ENCODE results near the gene MCEE. TPM values are rescaled to one million over a fixed set of nuclear protein-coding genes. Genes with fewer than 3 reads are reported as not detected.

Gene MCEE
- polyA plus RNA-seq, 1 donor from 2014 or later: 25.9 TPM

DNA sequence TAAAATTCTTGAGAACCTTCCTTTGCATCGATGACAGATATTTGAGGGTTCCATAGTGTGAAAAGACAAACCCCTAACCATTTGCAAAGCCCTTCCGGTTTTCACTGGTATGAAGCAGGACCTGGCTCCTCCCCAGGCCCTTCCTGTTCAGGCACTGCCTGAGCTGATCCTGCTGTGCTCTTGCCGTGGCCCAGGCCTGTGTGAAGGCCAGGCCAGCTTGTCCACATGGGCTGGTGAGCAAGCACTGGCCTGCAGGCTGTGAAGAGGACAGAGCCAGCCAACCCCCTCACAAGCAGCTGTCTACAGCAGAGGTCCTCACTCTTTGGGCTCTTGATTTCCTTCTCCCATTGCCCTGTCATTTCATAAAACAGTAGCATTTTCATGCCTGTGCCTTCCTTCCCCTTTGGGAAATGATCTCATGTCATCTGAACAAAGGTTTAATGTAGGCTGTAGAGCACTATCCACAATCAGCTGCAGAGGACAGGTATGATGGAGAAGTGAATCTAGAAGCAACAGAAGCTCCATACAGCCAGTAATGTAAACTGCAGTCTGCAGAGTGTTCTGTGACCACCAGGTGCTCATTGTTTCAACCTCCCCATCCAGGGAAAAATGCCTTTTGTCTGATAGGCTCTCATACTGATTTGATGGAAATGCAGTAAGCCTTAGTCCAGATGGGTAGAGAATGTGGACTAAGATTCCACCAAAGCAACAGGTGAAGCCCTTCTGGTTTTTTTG, 20.2 kb upstream of the MCEE start:
- Histone ChIP-seq H3K79me2 (replicated peaks; ENCODE audit: insufficient read depth, low read length) (no peaks in the 10 kb centered on the region), H3K9ac (ENCODE audit: low read length) (no peak overlapping the region), H3K27me3 (ENCODE audit: insufficient read depth, low read depth, low read length) (no peaks in the 10 kb centered on the region), H3K27ac (ENCODE audit: low read length) (no peak overlapping the region), H3K36me3 (ENCODE audit: insufficient read depth, low read length) (no peaks in the 10 kb centered on the region), H2AFZ (ENCODE audit: low read depth, low read length) (no peak overlapping the region), H4K20me1 (ENCODE audit: insufficient read depth) (no peaks in the 10 kb centered on the region), H3K9me3 (ENCODE audit: low read length) (no peaks in the 10 kb centered on the region), H3K9me2 (ENCODE audit: insufficient read depth, low read length) (no peaks in the 10 kb centered on the region), H3K4me3 (ENCODE audit: low read length) (no peak overlapping the region), H3K4me2 (ENCODE audit: low read length) (no peak overlapping the region), H3F3A (ENCODE audit: insufficient read depth, low read length, poor library complexity, severe bottlenecking) (no peaks in the 10 kb centered on the region)
- no peak for TF ChIP-seq EZH2 (IDR thresholded peaks at IDR 0.05; ENCODE audit: borderline replicate concordance, insufficient read depth, low read length, poor library complexity, severe bottlenecking)
- TF ChIP-seq, protein P1, sequence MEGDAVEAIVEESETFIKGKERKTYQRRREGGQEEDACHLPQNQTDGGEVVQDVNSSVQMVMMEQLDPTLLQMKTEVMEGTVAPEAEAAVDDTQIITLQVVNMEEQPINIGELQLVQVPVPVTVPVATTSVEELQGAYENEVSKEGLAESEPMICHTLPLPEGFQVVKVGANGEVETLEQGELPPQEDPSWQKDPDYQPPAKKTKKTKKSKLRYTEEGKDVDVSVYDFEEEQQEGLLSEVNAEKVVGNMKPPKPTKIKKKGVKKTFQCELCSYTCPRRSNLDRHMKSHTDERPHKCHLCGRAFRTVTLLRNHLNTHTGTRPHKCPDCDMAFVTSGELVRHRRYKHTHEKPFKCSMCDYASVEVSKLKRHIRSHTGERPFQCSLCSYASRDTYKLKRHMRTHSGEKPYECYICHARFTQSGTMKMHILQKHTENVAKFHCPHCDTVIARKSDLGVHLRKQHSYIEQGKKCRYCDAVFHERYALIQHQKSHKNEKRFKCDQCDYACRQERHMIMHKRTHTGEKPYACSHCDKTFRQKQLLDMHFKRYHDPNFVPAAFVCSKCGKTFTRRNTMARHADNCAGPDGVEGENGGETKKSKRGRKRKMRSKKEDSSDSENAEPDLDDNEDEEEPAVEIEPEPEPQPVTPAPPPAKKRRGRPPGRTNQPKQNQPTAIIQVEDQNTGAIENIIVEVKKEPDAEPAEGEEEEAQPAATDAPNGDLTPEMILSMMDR (IDR thresholded peaks at IDR 0.05; ENCODE audit: poor library complexity, severe bottlenecking): no peak
- no peak for TF ChIP-seq SMC3 (conservative IDR thresholded peaks at IDR 0.05; ENCODE audit: poor library complexity)
- no peak for TF ChIP-seq TAF1 (IDR thresholded peaks at IDR 0.05; ENCODE audit: low read depth)
- no peak for TF ChIP-seq RAD21 (conservative IDR thresholded peaks at IDR 0.05)
- TF ChIP-seq MXI1 (conservative IDR thresholded peaks at IDR 0.05; ENCODE audit: poor library complexity, severe bottlenecking): no peak
- no peak for TF ChIP-seq EP300 (conservative IDR thresholded peaks at IDR 0.05; ENCODE audit: poor library complexity, severe bottlenecking)
- no peak for TF ChIP-seq POLR2AphosphoS5 (IDR thresholded peaks at IDR 0.05)
- TF ChIP-seq, protein P2, sequence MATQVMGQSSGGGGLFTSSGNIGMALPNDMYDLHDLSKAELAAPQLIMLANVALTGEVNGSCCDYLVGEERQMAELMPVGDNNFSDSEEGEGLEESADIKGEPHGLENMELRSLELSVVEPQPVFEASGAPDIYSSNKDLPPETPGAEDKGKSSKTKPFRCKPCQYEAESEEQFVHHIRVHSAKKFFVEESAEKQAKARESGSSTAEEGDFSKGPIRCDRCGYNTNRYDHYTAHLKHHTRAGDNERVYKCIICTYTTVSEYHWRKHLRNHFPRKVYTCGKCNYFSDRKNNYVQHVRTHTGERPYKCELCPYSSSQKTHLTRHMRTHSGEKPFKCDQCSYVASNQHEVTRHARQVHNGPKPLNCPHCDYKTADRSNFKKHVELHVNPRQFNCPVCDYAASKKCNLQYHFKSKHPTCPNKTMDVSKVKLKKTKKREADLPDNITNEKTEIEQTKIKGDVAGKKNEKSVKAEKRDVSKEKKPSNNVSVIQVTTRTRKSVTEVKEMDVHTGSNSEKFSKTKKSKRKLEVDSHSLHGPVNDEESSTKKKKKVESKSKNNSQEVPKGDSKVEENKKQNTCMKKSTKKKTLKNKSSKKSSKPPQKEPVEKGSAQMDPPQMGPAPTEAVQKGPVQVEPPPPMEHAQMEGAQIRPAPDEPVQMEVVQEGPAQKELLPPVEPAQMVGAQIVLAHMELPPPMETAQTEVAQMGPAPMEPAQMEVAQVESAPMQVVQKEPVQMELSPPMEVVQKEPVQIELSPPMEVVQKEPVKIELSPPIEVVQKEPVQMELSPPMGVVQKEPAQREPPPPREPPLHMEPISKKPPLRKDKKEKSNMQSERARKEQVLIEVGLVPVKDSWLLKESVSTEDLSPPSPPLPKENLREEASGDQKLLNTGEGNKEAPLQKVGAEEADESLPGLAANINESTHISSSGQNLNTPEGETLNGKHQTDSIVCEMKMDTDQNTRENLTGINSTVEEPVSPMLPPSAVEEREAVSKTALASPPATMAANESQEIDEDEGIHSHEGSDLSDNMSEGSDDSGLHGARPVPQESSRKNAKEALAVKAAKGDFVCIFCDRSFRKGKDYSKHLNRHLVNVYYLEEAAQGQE (IDR thresholded peaks at IDR 0.05; ENCODE audit: borderline replicate concordance): no peak

DNA sequence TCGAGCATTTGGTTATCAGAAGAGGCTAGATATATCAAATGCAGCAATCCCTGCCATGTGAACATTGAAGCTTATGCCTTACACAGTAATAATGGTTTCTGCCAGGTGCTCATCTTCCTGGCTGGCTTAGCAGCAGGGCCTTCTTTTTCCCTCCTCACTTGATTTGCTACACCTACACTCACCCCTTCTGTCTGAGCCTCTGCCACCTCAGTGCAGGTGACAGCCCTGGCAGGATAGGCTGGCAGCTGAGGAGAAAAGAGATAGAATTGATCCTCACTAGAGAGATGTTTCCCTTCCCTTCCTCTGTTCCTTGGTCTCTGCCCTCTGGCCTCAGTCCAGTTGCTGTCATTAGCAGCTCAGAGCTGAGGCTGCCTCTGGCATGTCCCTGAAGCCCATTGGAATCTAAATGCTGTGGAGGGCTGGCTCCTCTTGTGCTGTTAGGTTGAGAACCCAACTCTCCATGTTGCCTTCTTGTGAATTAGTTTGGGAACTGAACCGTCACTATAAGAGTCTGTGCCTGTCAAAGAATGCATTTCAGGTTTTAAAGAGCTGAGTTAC, 18.6 kb upstream of the MCEE start:
- H3K79me2 ChIP-seq (replicated peaks; ENCODE audit: insufficient read depth, low read length): no peaks in the 10 kb centered on the region
- H3K27ac ChIP-seq (ENCODE audit: low read length): no peak overlapping the region

More for the DNA sequence above, 18.6 kb upstream of the MCEE start:
- H3K36me3 ChIP-seq (ENCODE audit: insufficient read depth, low read length): peaks cover 8% of the 10 kb centered on the region
- TF ChIP-seq POLR2AphosphoS5 (IDR thresholded peaks at IDR 0.05) (no peak), EZH2 (IDR thresholded peaks at IDR 0.05; ENCODE audit: borderline replicate concordance, insufficient read depth, low read length, poor library complexity, severe bottlenecking) (no peak), MXI1 (conservative IDR thresholded peaks at IDR 0.05; ENCODE audit: poor library complexity, severe bottlenecking) (no peak), TAF1 (IDR thresholded peaks at IDR 0.05; ENCODE audit: low read depth) (no peak), SMC3 (conservative IDR thresholded peaks at IDR 0.05; ENCODE audit: poor library complexity) (no peak), RAD21 (conservative IDR thresholded peaks at IDR 0.05) (no peak), EP300 (conservative IDR thresholded peaks at IDR 0.05; ENCODE audit: poor library complexity, severe bottlenecking) (no peak)
- TF ChIP-seq, protein P1 (IDR thresholded peaks at IDR 0.05; ENCODE audit: poor library complexity, severe bottlenecking): no peak
- TF ChIP-seq, protein P2 (IDR thresholded peaks at IDR 0.05; ENCODE audit: borderline replicate concordance): no peak
- H4K20me1 ChIP-seq (ENCODE audit: insufficient read depth): no peaks in the 10 kb centered on the region
- no peaks in the 10 kb centered on the region for H3F3A ChIP-seq (ENCODE audit: insufficient read depth, low read length, poor library complexity, severe bottlenecking)
- no peak overlapping the region for H3K4me2 ChIP-seq (ENCODE audit: low read length)
- no peak overlapping the region for H2AFZ ChIP-seq (ENCODE audit: low read depth, low read length)
- H3K9ac ChIP-seq (ENCODE audit: low read length): no peak overlapping the region
- H3K27me3 ChIP-seq (ENCODE audit: insufficient read depth, low read depth, low read length): no peaks in the 10 kb centered on the region
- no peaks in the 10 kb centered on the region for H3K9me3 ChIP-seq (ENCODE audit: low read length)
- H3K4me3 ChIP-seq (ENCODE audit: low read length): no peak overlapping the region
- H3K9me2 ChIP-seq (ENCODE audit: insufficient read depth, low read length): no peaks in the 10 kb centered on the region

All from neural cell (in vitro differentiated cells).